ENCODE results near the gene USP19. TPM values are rescaled to one million over a fixed set of nuclear protein-coding genes. Genes with fewer than 3 reads are reported as not detected.

Gene USP19
- total and polyA plus RNA-seq, 2 of the 8 experiments (the other 6 are each of a cell fraction or from before 2014, with no cell fraction given): 46.4 to 65.8 TPM

Small RNA genes lying within 50 kb of the gene (microRNA-seq; reads per million reads assigned to microRNA genes)
- 0 reads per million in 2 experiments for gene MIR6890 (ENCODE audit: borderline microRNAs expressed in 2 of 2, borderline number of aligned reads in 2 of 2, borderline replicate concordance in 1 of 2)

Small RNA genes lying within 50 kb of the gene (small RNA-seq; reads per million reads assigned to genes)
- not detected for gene RN7SL182P (ENCODE audit: insufficient read depth)

Other genes starting within 250 kb of the USP19 start
- gene SLC25A20, start 221.9 kb downstream of the USP19 start, total RNA-seq (2021; fragmentation: NEBNext Ultra II Directional; extraction: Animal tissue kit (Norgen Biotek cat#: 25700)): 3.8 and 5.1 TPM in 2 replicates
- gene SLC25A20, start 221.9 kb downstream of the USP19 start, polyA plus RNA-seq (2011; rRNA removed): 2.6 and 4.0 TPM in 2 replicates
- gene ARIH2, start 202.0 kb downstream of the USP19 start, total RNA-seq (2021; fragmentation: NEBNext Ultra II Directional; extraction: Animal tissue kit (Norgen Biotek cat#: 25700)): 121 and 136 TPM in 2 replicates
- 70.3 and 72.9 TPM in 2 replicates for gene ARIH2, start 202.0 kb downstream of the USP19 start, polyA plus RNA-seq (2011; rRNA removed)
- gene P4HTM, start 130.6 kb downstream of the USP19 start, total RNA-seq (2021; fragmentation: NEBNext Ultra II Directional; extraction: Animal tissue kit (Norgen Biotek cat#: 25700)): 18.6 and 19.1 TPM in 2 replicates
- gene P4HTM, start 130.6 kb downstream of the USP19 start, polyA plus RNA-seq (2011; rRNA removed): 25.4 and 31.1 TPM in 2 replicates
- 180 and 187 TPM in 2 replicates for gene WDR6, start 113.4 kb downstream of the USP19 start, total RNA-seq (2021; fragmentation: NEBNext Ultra II Directional; extraction: Animal tissue kit (Norgen Biotek cat#: 25700))
- 257 and 340 TPM in 2 replicates for gene WDR6, start 113.4 kb downstream of the USP19 start, polyA plus RNA-seq (2011; rRNA removed)
- gene DALRD3, start 102.2 kb downstream of the USP19 start, total RNA-seq (2021; fragmentation: NEBNext Ultra II Directional; extraction: Animal tissue kit (Norgen Biotek cat#: 25700)): 30.4 and 31.6 TPM in 2 replicates
- 86.5 and 95.3 TPM in 2 replicates for gene DALRD3, start 102.2 kb downstream of the USP19 start, polyA plus RNA-seq (2011; rRNA removed)
- gene NDUFAF3, start 98.7 kb downstream of the USP19 start, total RNA-seq (2021; fragmentation: NEBNext Ultra II Directional; extraction: Animal tissue kit (Norgen Biotek cat#: 25700)): 26.2 and 27.8 TPM in 2 replicates
- 45.5 and 52.1 TPM in 2 replicates for gene NDUFAF3, start 98.7 kb downstream of the USP19 start, polyA plus RNA-seq (2011; rRNA removed)
- gene IMPDH2, start 91.4 kb downstream of the USP19 start, total RNA-seq (2021; fragmentation: NEBNext Ultra II Directional; extraction: Animal tissue kit (Norgen Biotek cat#: 25700)): 409 and 419 TPM in 2 replicates
- gene IMPDH2, start 91.4 kb downstream of the USP19 start, polyA plus RNA-seq (2011; rRNA removed): 363 and 374 TPM in 2 replicates
- gene QRICH1, start 26.8 kb downstream of the USP19 start, total RNA-seq (2021; fragmentation: NEBNext Ultra II Directional; extraction: Animal tissue kit (Norgen Biotek cat#: 25700)): 123 and 142 TPM in 2 replicates
- gene QRICH1, start 26.8 kb downstream of the USP19 start, polyA plus RNA-seq (2011; rRNA removed): 128 and 136 TPM in 2 replicates
- 346 and 353 TPM in 2 replicates for gene QARS1, start 16.1 kb downstream of the USP19 start, total RNA-seq (2021; fragmentation: NEBNext Ultra II Directional; extraction: Animal tissue kit (Norgen Biotek cat#: 25700))
- gene QARS1, start 16.1 kb downstream of the USP19 start, polyA plus RNA-seq (2011; rRNA removed): 581 and 887 TPM in 2 replicates
- 107 and 112 TPM in 2 replicates for gene LAMB2, start 12.2 kb upstream of the USP19 start, total RNA-seq (2021; fragmentation: NEBNext Ultra II Directional; extraction: Animal tissue kit (Norgen Biotek cat#: 25700))
- gene LAMB2, start 12.2 kb upstream of the USP19 start, polyA plus RNA-seq (2011; rRNA removed): 153 and 224 TPM in 2 replicates
- gene CCDC71, start 45.5 kb upstream of the USP19 start, total RNA-seq (2021; fragmentation: NEBNext Ultra II Directional; extraction: Animal tissue kit (Norgen Biotek cat#: 25700)): 26.7 and 27.6 TPM in 2 replicates
- gene CCDC71, start 45.5 kb upstream of the USP19 start, polyA plus RNA-seq (2011; rRNA removed): 57.4 and 70.7 TPM in 2 replicates
- gene KLHDC8B, start 50.8 kb upstream of the USP19 start, total RNA-seq (2021; fragmentation: NEBNext Ultra II Directional; extraction: Animal tissue kit (Norgen Biotek cat#: 25700)): 15.8 and 18.1 TPM in 2 replicates
- gene KLHDC8B, start 50.8 kb upstream of the USP19 start, polyA plus RNA-seq (2011; rRNA removed): 20.9 and 21.3 TPM in 2 replicates
- 3.0 and 3.2 TPM in 2 replicates for gene C3orf62, start 156.4 kb upstream of the USP19 start, total RNA-seq (2021; fragmentation: NEBNext Ultra II Directional; extraction: Animal tissue kit (Norgen Biotek cat#: 25700))
- gene C3orf62, start 156.4 kb upstream of the USP19 start, polyA plus RNA-seq (2011; rRNA removed): 1.1 and 1.4 TPM in 2 replicates
- gene USP4, start 219.2 kb upstream of the USP19 start, total RNA-seq (2021; fragmentation: NEBNext Ultra II Directional; extraction: Animal tissue kit (Norgen Biotek cat#: 25700)): 27.8 and 28.3 TPM in 2 replicates
- 14.2 and 16.0 TPM in 2 replicates for gene USP4, start 219.2 kb upstream of the USP19 start, polyA plus RNA-seq (2011; rRNA removed)
- gene GPX1, start 237.5 kb upstream of the USP19 start, total RNA-seq (2021; fragmentation: NEBNext Ultra II Directional; extraction: Animal tissue kit (Norgen Biotek cat#: 25700)): 250 and 252 TPM in 2 replicates
- 757 and 854 TPM in 2 replicates for gene GPX1, start 237.5 kb upstream of the USP19 start, polyA plus RNA-seq (2011; rRNA removed)